SU-DHL-6 (cell line): Measurements from ENCODE around the gene OR1B1.

Experiments used
- H2AFZ ChIP-seq: fragments of 200-600 bp; sonication (generic); 2 replicates; pipeline ENCODE4 v1.6.1; 2014; ENCODE audit warnings: low read depth, mild to moderate bottlenecking, moderate library complexity, mixed read lengths, antibody characterized with exemption, low read length; ENCODE audit not compliant: severe bottlenecking
- H3F3A ChIP-seq: fragments of 200-600 bp; shearing (Covaris generic); 2 replicates; pipeline ENCODE4 v1.6.0; 2016; ENCODE audit warnings: antibody characterized with exemption, mild to moderate bottlenecking; ENCODE audit not compliant: insufficient read depth
- H3K27ac ChIP-seq: fragments of 200-600 bp; sonication (generic); 2 replicates; pipeline ENCODE4 v1.5.1; 2016; ENCODE audit warnings: low read depth, mild to moderate bottlenecking, low read length, moderate library complexity, mixed read lengths
- H3K27me3 ChIP-seq: fragments of 200-600 bp; sonication (generic), shearing (Covaris generic); 2 replicates; pipeline ENCODE4 v1.6.0; 2014; ENCODE audit warnings: mild to moderate bottlenecking, low read length
- H3K36me3 ChIP-seq: fragments of 200-600 bp; sonication (generic); 2 replicates; pipeline ENCODE4 v1.6.1; 2014; ENCODE audit warnings: mild to moderate bottlenecking, low read length, mixed read lengths
- H3K4me2 ChIP-seq: fragments of 300-600, 200-600 bp; shearing (Covaris generic), sonication (generic); 2 replicates; pipeline ENCODE4 v1.6.0; 2014; ENCODE audit warnings: low read length, low read depth, mild to moderate bottlenecking; ENCODE audit not compliant: poor library complexity, severe bottlenecking
- H3K4me3 ChIP-seq: fragments of 200-600 bp; sonication (generic); 2 replicates; pipeline ENCODE4 v1.5.1; 2014; ENCODE audit warnings: antibody characterized with exemption, low read length, mild to moderate bottlenecking, mixed read lengths; ENCODE audit not compliant: insufficient read depth, poor library complexity, severe bottlenecking
- H3K79me2 ChIP-seq: fragments of 200-600 bp; sonication (generic); 2 replicates; pipeline ENCODE4 v1.6.1; 2014; ENCODE audit warnings: mild to moderate bottlenecking, low read length, moderate library complexity; ENCODE audit not compliant: insufficient read depth
- H3K9ac ChIP-seq: fragments of 200-600 bp; sonication (generic); 2 replicates; pipeline ENCODE4 v1.7.0; 2014; ENCODE audit warnings: mild to moderate bottlenecking, low read length
- H3K9me2 ChIP-seq: fragments of 200-600 bp; sonication (generic); replicated peaks from 2 replicates; pipeline ENCODE4 v1.6.1; 2014; ENCODE audit warnings: low read length; ENCODE audit not compliant: insufficient read depth
- H3K9me3 ChIP-seq: fragments of 200-600 bp; sonication (generic); 2 replicates; pipeline ENCODE4 v1.6.1; 2014; ENCODE audit warnings: low read length, mixed read lengths; ENCODE audit not compliant: insufficient read depth
- H4K20me1 ChIP-seq: fragments of 200-600 bp; sonication (generic); 2 replicates; pipeline ENCODE4 v1.6.1; 2014; ENCODE audit warnings: low read depth, mild to moderate bottlenecking, antibody characterized with exemption, low read length, moderate library complexity, mixed read lengths
- CTCF ChIP-seq: fragments of 200-600 bp; sonication (generic); IDR thresholded peaks from one replicate; pipeline ENCODE4 v1.5.1; 2017; ENCODE audit warnings: antibody characterized with exemption, mild to moderate bottlenecking, low read length, moderate library complexity; ENCODE audit not compliant: insufficient read depth, poor library complexity, severe bottlenecking
- EZH2phosphoT487 ChIP-seq: fragments of 200-600 bp; sonication (generic), shearing (Covaris generic); conservative IDR thresholded peaks from 2 replicates; pipeline ENCODE4 v1.6.1; 2018; ENCODE audit warnings: mild to moderate bottlenecking, antibody characterized with exemption, low read length, moderate library complexity, mixed read lengths

Gene OR1B1

DNA sequence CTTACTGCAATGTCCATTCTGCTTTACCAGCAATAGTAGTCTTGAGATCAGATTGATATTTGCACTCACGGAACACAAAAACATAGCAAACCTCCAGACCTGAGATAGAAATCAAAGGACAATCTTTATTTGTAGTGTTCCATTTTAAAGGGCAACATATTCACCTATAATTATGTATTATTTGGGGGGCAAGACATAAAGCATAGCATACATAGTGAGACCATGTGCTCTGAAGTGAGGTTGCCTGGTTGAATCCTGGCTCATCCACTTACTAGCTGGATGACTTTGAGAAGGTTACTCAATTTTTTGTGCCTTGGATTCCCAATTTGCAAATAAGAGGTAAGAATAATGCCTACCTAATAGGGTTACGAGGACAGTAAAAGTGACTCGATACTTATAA lies at the start of gene OR1B1:
TSS of gene OR1B1 (minus strand) at position 101 of the 400 bp plus-strand sequence.
- no peaks in the 10 kb centered on the region for H3F3A ChIP-seq
- TF ChIP-seq CTCF (no peak), EZH2phosphoT487 (no peak)
- no peaks in the 10 kb centered on the region for H4K20me1 ChIP-seq
- H2AFZ ChIP-seq, result no peak within 1 kb of the TSS
- H3K36me3 ChIP-seq, result no peaks in the 10 kb centered on the region
- no peaks in the 10 kb centered on the region for H3K9me3 ChIP-seq
- H3K27ac ChIP-seq, result no peak within 1 kb of the TSS
- no peaks in the 10 kb centered on the region for H3K27me3 ChIP-seq
- H3K4me2 ChIP-seq, result no peak within 1 kb of the TSS
- no peak within 1 kb of the TSS for H3K9ac ChIP-seq
- H3K79me2 ChIP-seq, result no peaks in the 10 kb centered on the region
- no peak within 1 kb of the TSS for H3K4me3 ChIP-seq
- H3K9me2 ChIP-seq, result no peaks in the 10 kb centered on the region

DNA sequence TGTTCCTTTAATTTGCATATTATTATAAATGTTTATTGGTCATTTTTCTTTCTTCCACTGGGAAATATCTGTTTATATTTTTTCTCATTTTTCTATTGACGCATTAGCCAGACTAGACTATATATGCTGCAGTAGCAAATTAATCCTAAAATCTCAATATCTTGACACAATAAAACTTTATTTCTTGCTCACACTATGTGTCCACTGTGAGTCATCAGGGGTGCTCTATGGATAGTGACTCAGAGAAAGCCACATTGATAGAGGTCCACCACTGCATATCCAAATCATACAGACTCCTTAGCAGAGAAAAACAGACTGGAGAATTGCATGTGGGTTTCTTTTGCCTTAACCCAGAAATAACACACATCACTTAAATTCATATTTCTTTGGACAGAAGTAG lies 38.3 kb upstream of the OR1B1 start:
- no peaks in the 10 kb centered on the region for H3K9me3 ChIP-seq
- H3K27me3 ChIP-seq, result no peaks in the 10 kb centered on the region
- H3K9ac ChIP-seq, result no peak overlapping the region
- H2AFZ ChIP-seq, result no peak overlapping the region
- H3F3A ChIP-seq, result no peaks in the 10 kb centered on the region
- H4K20me1 ChIP-seq, result no peaks in the 10 kb centered on the region
- H3K36me3 ChIP-seq, result no peaks in the 10 kb centered on the region
- H3K79me2 ChIP-seq, result no peaks in the 10 kb centered on the region
- no peak overlapping the region for H3K4me3 ChIP-seq
- H3K9me2 ChIP-seq, result no peaks in the 10 kb centered on the region
- TF ChIP-seq EZH2phosphoT487 (no peak), CTCF (no peak)
- H3K4me2 ChIP-seq, result no peak overlapping the region
- no peak overlapping the region for H3K27ac ChIP-seq

DNA sequence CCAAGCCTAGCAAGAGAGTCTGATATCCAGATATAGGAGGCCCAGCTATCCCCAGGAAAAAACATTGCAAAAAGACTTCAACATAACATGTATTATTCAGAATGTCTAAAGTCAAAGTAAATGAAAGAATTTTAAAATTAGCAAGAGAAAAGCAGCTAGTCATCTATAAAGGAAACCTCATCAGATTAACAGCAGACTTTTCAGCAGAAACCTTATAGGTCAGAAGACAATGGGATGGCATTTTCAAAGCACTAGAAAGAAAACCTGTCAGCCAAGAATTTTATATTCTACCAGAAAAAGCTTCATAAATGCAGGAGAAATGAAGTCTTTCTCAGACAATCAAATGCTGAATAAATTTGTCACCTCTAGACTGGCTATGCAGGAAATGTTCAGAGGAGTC lies 27.4 kb upstream of the OR1B1 start:
- Histone ChIP-seq H3K36me3 (no peaks in the 10 kb centered on the region), H3K9me3 (no peaks in the 10 kb centered on the region), H3K9me2 (no peaks in the 10 kb centered on the region), H4K20me1 (no peaks in the 10 kb centered on the region), H3K4me3 (no peak overlapping the region), H3K4me2 (no peak overlapping the region), H2AFZ (no peak overlapping the region), H3K79me2 (no peaks in the 10 kb centered on the region), H3F3A (no peaks in the 10 kb centered on the region), H3K9ac (no peak overlapping the region), H3K27me3 (no peaks in the 10 kb centered on the region), H3K27ac (no peak overlapping the region)
- TF ChIP-seq CTCF, result no peak
- no peak for TF ChIP-seq EZH2phosphoT487
